RWPE2 (cell line): ENCODE data around the gene NAALADL2.

Source experiments
- ATAC-seq: fragments of 200-7000 bp; cut with Tn5 transposase; 3 replicates; pipeline ENCODE4 v1.9.1; 2021; ENCODE audit warnings: low read depth
- DNase-seq: peaks from one replicate; pipeline ENCODE4 v3.0.0-alpha.2; 2020; ENCODE audit warnings: low spot score
- H3K27ac ChIP-seq: fragments of 450-650 bp; 2 replicates; pipeline ENCODE4 v1.5.1; 2017; ENCODE audit warnings: mild to moderate bottlenecking; ENCODE audit not compliant: poor library complexity, severe bottlenecking
- H3K27me3 ChIP-seq: fragments of 250-450 bp; sonication (Bioruptor Pico); 2 replicates; pipeline ENCODE4 v1.5.1; 2021; ENCODE audit warnings: mild to moderate bottlenecking, moderate library complexity; ENCODE audit not compliant: insufficient read depth, poor library complexity, severe bottlenecking
- H3K36me3 ChIP-seq: fragments of 250-450 bp; sonication (Bioruptor Pico); 2 replicates; pipeline ENCODE4 v1.5.1; 2020; ENCODE audit warnings: low read depth, mild to moderate bottlenecking, moderate library complexity
- H3K4me1 ChIP-seq: fragments of 250-450 bp; sonication (Bioruptor Pico); 2 replicates; pipeline ENCODE4 v1.5.1; 2021; ENCODE audit warnings: mild to moderate bottlenecking, moderate library complexity; ENCODE audit not compliant: insufficient read depth, poor library complexity, severe bottlenecking
- H3K4me3 ChIP-seq: fragments of 250-450 bp; sonication (Bioruptor Pico); 2 replicates; pipeline ENCODE4 v1.5.1; 2021; ENCODE audit warnings: mild to moderate bottlenecking, moderate library complexity; ENCODE audit not compliant: severe bottlenecking
- H3K9me3 ChIP-seq: fragments of 250-450 bp; sonication (Bioruptor Pico); 2 replicates; pipeline ENCODE4 v1.5.1; 2021; ENCODE audit warnings: mild to moderate bottlenecking, moderate library complexity; ENCODE audit not compliant: severe bottlenecking
- TF ChIP-seq, protein P1 (sequence below): fragments of 450-650 bp; IDR thresholded peaks from one replicate; pipeline ENCODE4 v1.5.1; 2017; ENCODE audit warnings: mild to moderate bottlenecking, moderate library complexity; ENCODE audit not compliant: poor library complexity, severe bottlenecking

NAALADL2 gene

DNA sequence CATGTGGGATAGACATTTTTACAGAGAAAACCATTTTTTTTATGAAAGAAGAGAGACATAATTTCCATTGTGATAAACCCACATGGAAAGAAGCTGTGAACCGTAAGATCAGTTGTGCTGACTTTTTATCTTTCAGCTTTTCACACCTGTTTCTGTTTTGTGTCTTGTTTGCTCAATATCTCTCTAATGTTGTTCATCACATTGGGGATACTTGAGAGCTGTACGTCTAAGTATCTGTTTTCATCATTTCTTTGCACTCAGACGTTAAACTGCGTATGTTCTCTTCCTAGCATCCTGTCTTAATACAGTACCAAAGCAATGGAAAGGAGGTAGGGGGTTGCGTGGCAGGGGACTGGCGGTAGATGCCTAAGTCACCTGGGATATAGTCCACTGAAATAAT, 449.0 kb downstream of the NAALADL2 start:
- DNase-seq (no peak), ATAC-seq (no peak)
- Histone ChIP-seq H3K36me3 (no peaks in the 10 kb centered on the region), H3K27ac (no peak overlapping the region), H3K4me1 (no peaks in the 10 kb centered on the region), H3K27me3 (no peaks in the 10 kb centered on the region), H3K9me3 (no peaks in the 10 kb centered on the region), H3K4me3 (no peak overlapping the region)
- TF ChIP-seq, protein P1, sequence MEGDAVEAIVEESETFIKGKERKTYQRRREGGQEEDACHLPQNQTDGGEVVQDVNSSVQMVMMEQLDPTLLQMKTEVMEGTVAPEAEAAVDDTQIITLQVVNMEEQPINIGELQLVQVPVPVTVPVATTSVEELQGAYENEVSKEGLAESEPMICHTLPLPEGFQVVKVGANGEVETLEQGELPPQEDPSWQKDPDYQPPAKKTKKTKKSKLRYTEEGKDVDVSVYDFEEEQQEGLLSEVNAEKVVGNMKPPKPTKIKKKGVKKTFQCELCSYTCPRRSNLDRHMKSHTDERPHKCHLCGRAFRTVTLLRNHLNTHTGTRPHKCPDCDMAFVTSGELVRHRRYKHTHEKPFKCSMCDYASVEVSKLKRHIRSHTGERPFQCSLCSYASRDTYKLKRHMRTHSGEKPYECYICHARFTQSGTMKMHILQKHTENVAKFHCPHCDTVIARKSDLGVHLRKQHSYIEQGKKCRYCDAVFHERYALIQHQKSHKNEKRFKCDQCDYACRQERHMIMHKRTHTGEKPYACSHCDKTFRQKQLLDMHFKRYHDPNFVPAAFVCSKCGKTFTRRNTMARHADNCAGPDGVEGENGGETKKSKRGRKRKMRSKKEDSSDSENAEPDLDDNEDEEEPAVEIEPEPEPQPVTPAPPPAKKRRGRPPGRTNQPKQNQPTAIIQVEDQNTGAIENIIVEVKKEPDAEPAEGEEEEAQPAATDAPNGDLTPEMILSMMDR: no peak

DNA sequence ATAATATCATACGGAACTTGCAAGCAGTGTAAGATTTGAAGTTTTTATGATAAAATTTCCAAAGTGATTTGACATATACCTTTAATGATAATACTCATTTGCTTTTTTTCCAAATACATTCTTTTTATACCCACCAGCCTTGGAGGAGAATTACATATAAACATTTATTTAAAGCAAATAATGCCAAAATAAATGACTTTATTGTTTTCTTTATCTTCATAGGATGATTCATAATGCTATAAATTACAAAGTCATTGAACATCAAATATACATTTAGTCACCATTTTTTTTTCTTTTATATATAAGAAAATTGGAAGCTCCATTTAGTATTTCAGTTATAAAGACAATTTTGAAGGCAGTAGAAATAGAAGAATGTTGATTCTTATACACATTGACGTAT, 450.9 kb downstream of the NAALADL2 start:
- Histone ChIP-seq H3K4me3 (no peak overlapping the region), H3K27ac (no peak overlapping the region), H3K27me3 (no peaks in the 10 kb centered on the region), H3K36me3 (no peaks in the 10 kb centered on the region), H3K9me3 (no peaks in the 10 kb centered on the region), H3K4me1 (no peaks in the 10 kb centered on the region)
- no peak for ATAC-seq
- TF ChIP-seq, protein P1: no peak
- DNase-seq: no peak

DNA sequence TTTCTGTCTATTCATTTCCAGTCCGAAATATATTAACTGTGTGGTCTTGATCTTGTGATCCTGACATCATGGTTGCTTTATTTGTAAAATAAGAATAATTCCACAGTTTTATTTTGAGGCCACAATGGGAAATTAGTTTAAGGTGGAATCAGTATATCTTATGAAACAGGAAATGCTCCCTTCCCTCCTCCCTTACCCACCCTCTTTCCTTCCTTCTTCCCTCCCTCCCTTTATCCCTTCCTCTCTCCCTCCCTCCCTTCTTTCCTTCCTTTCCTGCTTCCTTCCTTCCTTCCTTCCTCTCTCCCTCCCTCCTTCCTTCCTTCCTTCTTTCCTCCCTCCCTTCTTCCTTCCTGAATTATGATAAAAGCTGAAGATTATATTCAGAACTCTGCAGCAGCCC, 452.3 kb downstream of the NAALADL2 start:
- Histone ChIP-seq H3K4me1 (no peaks in the 10 kb centered on the region), H3K27ac (no peak overlapping the region), H3K27me3 (no peaks in the 10 kb centered on the region), H3K9me3 (no peaks in the 10 kb centered on the region), H3K36me3 (no peaks in the 10 kb centered on the region), H3K4me3 (no peak overlapping the region)
- DNase-seq (no peak), ATAC-seq (no peak)
- TF ChIP-seq, protein P1: no peak

DNA sequence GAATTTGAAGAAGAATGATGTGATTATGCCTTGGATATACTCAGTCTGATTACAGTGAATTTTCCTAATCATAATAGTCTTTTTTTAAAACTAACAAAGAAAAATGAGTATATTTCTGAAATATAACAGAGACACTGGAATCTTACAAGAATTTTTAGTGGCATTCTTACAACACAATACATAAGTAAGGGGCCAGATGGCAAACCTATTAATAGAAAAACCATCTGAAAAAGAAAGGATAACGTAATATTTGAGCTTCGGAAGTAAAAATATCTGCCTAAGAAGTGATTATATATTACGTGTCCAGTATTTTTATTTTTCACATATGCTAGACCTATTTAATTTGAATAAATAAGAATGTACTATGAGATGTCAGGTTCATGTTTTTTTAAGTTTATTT, 452.8 kb downstream of the NAALADL2 start:
- H3K4me1 ChIP-seq: no peaks in the 10 kb centered on the region
- no peaks in the 10 kb centered on the region for H3K9me3 ChIP-seq
- TF ChIP-seq, protein P1: no peak
- no peak for ATAC-seq
- no peaks in the 10 kb centered on the region for H3K27me3 ChIP-seq
- no peaks in the 10 kb centered on the region for H3K36me3 ChIP-seq
- no peak for DNase-seq
- H3K27ac ChIP-seq: no peak overlapping the region
- no peak overlapping the region for H3K4me3 ChIP-seq

- TF ChIP-seq, protein P1: no peak
- Histone ChIP-seq H3K27me3 (no peaks in the 10 kb centered on the region), H3K4me1 (no peaks in the 10 kb centered on the region), H3K9me3 (no peaks in the 10 kb centered on the region), H3K27ac (no peak overlapping the region), H3K36me3 (no peaks in the 10 kb centered on the region), H3K4me3 (no peak overlapping the region)
- no peak for ATAC-seq
- no peak for DNase-seq
Observed at GRCh38 chr3:175312791-175313190, 453.7 kb downstream of the NAALADL2 start.
